Liver (tissue), 9 donors: ENCODE data around the gene ZC3H7B. TPM values are rescaled to one million over a fixed set of nuclear protein-coding genes. Genes with fewer than 3 reads are reported as not detected.

ENCODE experiments used
- DNase-seq: peaks from one replicate; pipeline ENCODE4 v3.0.0-alpha.2; 2017; ENCODE audit warnings: low spot score
- H3K27ac ChIP-seq, 2 donors: one replicate each; pipeline ENCODE4 v1.7.0; 2013; ENCODE audit warnings: inconsistent platforms in 2 of 2, low read length in 2 of 2, control low read depth in 1 of 2, low read depth in 1 of 2, mild to moderate bottlenecking in 1 of 2
- H3K27me3 ChIP-seq, 4 donors: one replicate each; pipeline versions ENCODE4 v1.6.1 to v1.7.0; 2013; ENCODE audit warnings: low read length in 3 of 4, inconsistent platforms in 1 of 4, mild to moderate bottlenecking in 1 of 4, moderate library complexity in 1 of 4; ENCODE audit not compliant: control insufficient read depth in 4 of 4, insufficient read depth in 4 of 4
- H3K36me3 ChIP-seq, 4 donors: one replicate each; pipeline versions ENCODE4 v1.6.1 to v1.7.0; 2013; ENCODE audit warnings: low read length in 3 of 4, mild to moderate bottlenecking in 3 of 4, low read depth in 1 of 4, moderate library complexity in 1 of 4; ENCODE audit not compliant: control insufficient read depth in 4 of 4, insufficient read depth in 3 of 4
- H3K4me1 ChIP-seq, 4 donors: one replicate each; pipeline versions ENCODE4 v1.6.1 to v1.7.0; 2013; ENCODE audit warnings: low read length in 3 of 4, mild to moderate bottlenecking in 3 of 4, moderate library complexity in 1 of 4; ENCODE audit not compliant: control insufficient read depth in 4 of 4, insufficient read depth in 4 of 4
- H3K4me3 ChIP-seq, 3 donors: one replicate each; pipeline versions ENCODE4 v1.6.1 to v1.7.0; 2013; ENCODE audit warnings: low read length in 3 of 3, control low read depth in 1 of 3, low read depth in 1 of 3, mild to moderate bottlenecking in 1 of 3
- H3K9ac ChIP-seq, 2 donors: one replicate each; pipeline ENCODE4 v1.7.0; 2013; ENCODE audit warnings: low read length in 2 of 2, mild to moderate bottlenecking in 2 of 2, moderate library complexity in 2 of 2, control low read depth in 1 of 2, low read depth in 1 of 2
- H3K9me3 ChIP-seq, 4 donors: one replicate each; pipeline versions ENCODE4 v1.6.1 to v1.7.0; 2013; ENCODE audit warnings: low read length in 3 of 4; ENCODE audit not compliant: control insufficient read depth in 4 of 4
- EGR1 ChIP-seq, 2 donors: IDR thresholded peaks; 2 replicates each; pipeline ENCODE4 v1.6.1; 2016 to 2018; ENCODE audit warnings: antibody characterized with exemption in 2 of 2, low read depth in 2 of 2
- FOXA1 ChIP-seq: IDR thresholded peaks from 2 replicates; pipeline ENCODE4 v1.6.1; 2016; ENCODE audit warnings: antibody characterized with exemption
- FOXA2 ChIP-seq: IDR thresholded peaks from 2 replicates; pipeline ENCODE4 v1.6.1; 2016; ENCODE audit warnings: antibody characterized with exemption
- GABPA ChIP-seq, 2 donors: IDR thresholded peaks in 1 of 2; conservative IDR thresholded peaks in 1 of 2; 2 replicates each; pipeline ENCODE4 v1.6.1; 2016; ENCODE audit warnings: antibody characterized with exemption in 2 of 2, mild to moderate bottlenecking in 1 of 2, moderate library complexity in 1 of 2
- HNF4A ChIP-seq, 2 donors: conservative IDR thresholded peaks; 2 replicates each; pipeline ENCODE4 v1.6.1; 2016; ENCODE audit warnings: antibody characterized with exemption in 2 of 2, mild to moderate bottlenecking in 2 of 2
- HNF4G ChIP-seq: IDR thresholded peaks from 2 replicates; pipeline ENCODE4 v1.6.1; 2016; ENCODE audit warnings: antibody characterized with exemption
- JUND ChIP-seq, 2 donors: IDR thresholded peaks; 2 replicates each; pipeline ENCODE4 v1.6.1; 2016; ENCODE audit warnings: antibody characterized with exemption in 2 of 2
- MAX ChIP-seq: IDR thresholded peaks from 2 replicates; pipeline ENCODE4 v1.6.1; 2016; ENCODE audit warnings: antibody characterized with exemption
- NR2F2 ChIP-seq: IDR thresholded peaks from 2 replicates; pipeline ENCODE4 v1.6.1; 2016; ENCODE audit warnings: antibody characterized with exemption
- RAD21 ChIP-seq, 2 donors: IDR thresholded peaks; 2 replicates each; pipeline ENCODE4 v1.6.1; 2016; ENCODE audit warnings: antibody characterized with exemption in 2 of 2, mild to moderate bottlenecking in 2 of 2
- RXRA ChIP-seq, 2 donors: IDR thresholded peaks; 2 replicates each; pipeline ENCODE4 v1.6.1; 2017 to 2018; ENCODE audit warnings: antibody characterized with exemption in 2 of 2, mild to moderate bottlenecking in 1 of 2
- SP1 ChIP-seq: IDR thresholded peaks from 2 replicates; pipeline ENCODE4 v1.6.1; 2018; ENCODE audit warnings: antibody characterized with exemption, mild to moderate bottlenecking
- TAF1 ChIP-seq: conservative IDR thresholded peaks from 2 replicates; pipeline ENCODE4 v1.6.1; 2016; ENCODE audit warnings: antibody characterized with exemption, mild to moderate bottlenecking
- YY1 ChIP-seq: IDR thresholded peaks from 2 replicates; pipeline ENCODE4 v1.6.1; 2016; ENCODE audit warnings: antibody characterized with exemption, mild to moderate bottlenecking
- ZBTB33 ChIP-seq: IDR thresholded peaks from 2 replicates; pipeline ENCODE4 v1.6.1; 2016; ENCODE audit warnings: antibody characterized with exemption
- WGBS: extraction: QIAGEN DNeasy Blood & Tissue Kit; methylation state at CpG from one replicate; pipeline ENCODE4 v1.1.7; 2013; 5-methylcytosine and 5-hydroxymethylcytosine counted together
- polyA plus RNA-seq, 2 donors: library from polyadenylated mRNA; stranded (reverse) in 1 of 2; unstranded in 1 of 2; fragments of 200-250 nt in 1 of 2; fragments of >200 nt in 1 of 2; fragmentation: Nextera tagmentation in 1 of 2; extraction: Ambion mirVana in 1 of 2; gene quantifications; one replicate each; pipeline versions ENCODE4 v1.2.1 to v1.2.3, GENCODE V29; 2013 to 2015
- total RNA-seq, 2 donors: library from RNA; depleted of rRNA; stranded (reverse); fragments of >200 nt; gene quantifications; one replicate each; pipeline ENCODE4 v1.2.3, GENCODE V29; 2014
- TF ChIP-seq, protein P1 (sequence below): IDR thresholded peaks from 2 replicates; pipeline ENCODE4 v1.6.1; 2016; ENCODE audit warnings: antibody characterized with exemption
- TF ChIP-seq, protein P2 (sequence below): fragments of 150-350 bp; IDR thresholded peaks from 2 replicates; pipeline ENCODE4 v1.5.1; 2017; ENCODE audit warnings: improper control_type of control experiment, low read depth, low read length; ENCODE audit not compliant: missing input control
- TF ChIP-seq, protein P3 (sequence below): IDR thresholded peaks from 2 replicates; pipeline ENCODE4 v1.6.1; 2016; ENCODE audit warnings: antibody characterized with exemption, mild to moderate bottlenecking
- donor health status: healthy.
- donor health status: healthy.
- donor health status: healthy.
- donor health status: healthy.
- donor health status: healthy.

Gene ZC3H7B
- total and polyA plus RNA-seq, 4 donors = 6.6 to 50.2 (median 26.1) TPM

- Histone ChIP-seq H3K4me1 (peaks cover 2 to 22% (median 14%) of the 10 kb centered on the region in 4 donors), H3K9ac (peak overlapping the region; percentile 59 to 71), H3K9me3 (no peaks in the 10 kb centered on the region), H3K27me3 (no peaks in the 10 kb centered on the region), H3K36me3 (no peaks in the 10 kb centered on the region), H3K27ac (peak overlapping the region; percentile 95 to 98), H3K4me3 (peak overlapping the region in 1 of 3 donors; percentile 80)
- TF ChIP-seq, protein P1, sequence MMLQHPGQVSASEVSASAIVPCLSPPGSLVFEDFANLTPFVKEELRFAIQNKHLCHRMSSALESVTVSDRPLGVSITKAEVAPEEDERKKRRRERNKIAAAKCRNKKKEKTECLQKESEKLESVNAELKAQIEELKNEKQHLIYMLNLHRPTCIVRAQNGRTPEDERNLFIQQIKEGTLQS = no peak
- TF ChIP-seq, protein P2, sequence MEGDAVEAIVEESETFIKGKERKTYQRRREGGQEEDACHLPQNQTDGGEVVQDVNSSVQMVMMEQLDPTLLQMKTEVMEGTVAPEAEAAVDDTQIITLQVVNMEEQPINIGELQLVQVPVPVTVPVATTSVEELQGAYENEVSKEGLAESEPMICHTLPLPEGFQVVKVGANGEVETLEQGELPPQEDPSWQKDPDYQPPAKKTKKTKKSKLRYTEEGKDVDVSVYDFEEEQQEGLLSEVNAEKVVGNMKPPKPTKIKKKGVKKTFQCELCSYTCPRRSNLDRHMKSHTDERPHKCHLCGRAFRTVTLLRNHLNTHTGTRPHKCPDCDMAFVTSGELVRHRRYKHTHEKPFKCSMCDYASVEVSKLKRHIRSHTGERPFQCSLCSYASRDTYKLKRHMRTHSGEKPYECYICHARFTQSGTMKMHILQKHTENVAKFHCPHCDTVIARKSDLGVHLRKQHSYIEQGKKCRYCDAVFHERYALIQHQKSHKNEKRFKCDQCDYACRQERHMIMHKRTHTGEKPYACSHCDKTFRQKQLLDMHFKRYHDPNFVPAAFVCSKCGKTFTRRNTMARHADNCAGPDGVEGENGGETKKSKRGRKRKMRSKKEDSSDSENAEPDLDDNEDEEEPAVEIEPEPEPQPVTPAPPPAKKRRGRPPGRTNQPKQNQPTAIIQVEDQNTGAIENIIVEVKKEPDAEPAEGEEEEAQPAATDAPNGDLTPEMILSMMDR = no peak
- TF ChIP-seq TAF1 (no peak), HNF4G (no peak), HNF4A (conservative IDR thresholded peaks at IDR 0.05) (no peak), NR2F2 (no peak), EGR1 (IDR thresholded peaks at IDR 0.05; ENCODE audit: low read depth in 2 of 2) (no peak), MAX (no peak), RXRA (IDR thresholded peaks at IDR 0.05) (no peak), FOXA1 (no peak), FOXA2 (no peak), ZBTB33 (no peak), RAD21 (IDR thresholded peaks at IDR 0.05) (no peak), JUND (IDR thresholded peaks at IDR 0.05) (no peak), YY1 (no peak), SP1 (no peak), GABPA (IDR thresholded peaks at IDR 0.05 in 1 of 2, conservative IDR thresholded peaks at IDR 0.05 in 1 of 2) (no peak)
- TF ChIP-seq, protein P3, sequence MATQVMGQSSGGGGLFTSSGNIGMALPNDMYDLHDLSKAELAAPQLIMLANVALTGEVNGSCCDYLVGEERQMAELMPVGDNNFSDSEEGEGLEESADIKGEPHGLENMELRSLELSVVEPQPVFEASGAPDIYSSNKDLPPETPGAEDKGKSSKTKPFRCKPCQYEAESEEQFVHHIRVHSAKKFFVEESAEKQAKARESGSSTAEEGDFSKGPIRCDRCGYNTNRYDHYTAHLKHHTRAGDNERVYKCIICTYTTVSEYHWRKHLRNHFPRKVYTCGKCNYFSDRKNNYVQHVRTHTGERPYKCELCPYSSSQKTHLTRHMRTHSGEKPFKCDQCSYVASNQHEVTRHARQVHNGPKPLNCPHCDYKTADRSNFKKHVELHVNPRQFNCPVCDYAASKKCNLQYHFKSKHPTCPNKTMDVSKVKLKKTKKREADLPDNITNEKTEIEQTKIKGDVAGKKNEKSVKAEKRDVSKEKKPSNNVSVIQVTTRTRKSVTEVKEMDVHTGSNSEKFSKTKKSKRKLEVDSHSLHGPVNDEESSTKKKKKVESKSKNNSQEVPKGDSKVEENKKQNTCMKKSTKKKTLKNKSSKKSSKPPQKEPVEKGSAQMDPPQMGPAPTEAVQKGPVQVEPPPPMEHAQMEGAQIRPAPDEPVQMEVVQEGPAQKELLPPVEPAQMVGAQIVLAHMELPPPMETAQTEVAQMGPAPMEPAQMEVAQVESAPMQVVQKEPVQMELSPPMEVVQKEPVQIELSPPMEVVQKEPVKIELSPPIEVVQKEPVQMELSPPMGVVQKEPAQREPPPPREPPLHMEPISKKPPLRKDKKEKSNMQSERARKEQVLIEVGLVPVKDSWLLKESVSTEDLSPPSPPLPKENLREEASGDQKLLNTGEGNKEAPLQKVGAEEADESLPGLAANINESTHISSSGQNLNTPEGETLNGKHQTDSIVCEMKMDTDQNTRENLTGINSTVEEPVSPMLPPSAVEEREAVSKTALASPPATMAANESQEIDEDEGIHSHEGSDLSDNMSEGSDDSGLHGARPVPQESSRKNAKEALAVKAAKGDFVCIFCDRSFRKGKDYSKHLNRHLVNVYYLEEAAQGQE = no peak
- no peak for DNase-seq
- WGBS = 62% methylated on average over 7 of the region's 7 CpGs
These were observed 664 bp upstream of the ZC3H7B start for GRCh38 chr22:41300661-41301060.
